IMR-90 (cell line): ENCODE measurements around the gene ZNF420. TPM values are rescaled to one million over a fixed set of nuclear protein-coding genes. Genes with fewer than 3 reads are reported as not detected.

ENCODE experiments used
- ATAC-seq: fragments of 200-7000 bp; cut with Tn5 transposase; 2 replicates; pipeline ENCODE4 v1.9.1; 2020; ENCODE audit warnings: low read depth, mild to moderate bottlenecking, moderate library complexity
- BruUV-seq: library from RNA; stranded (reverse); fragments of 400-500 nt; replicated peaks from 2 replicates; lab custom pipeline; 2021; lab: Mats Ljungman, UMichigan
- CTCF ChIA-PET: fragments of 300-600 bp; formaldehyde crosslinking; extraction: SDS; loops from one replicate; lab custom pipeline; 2021; ENCODE audit warnings: antibody characterized with exemption; lab: Yijun Ruan, JAX
- POLR2A ChIA-PET: fragments of 300-600 bp; sonication (Branson Sonifier 250); formaldehyde crosslinking; loops from one replicate; lab custom pipeline; 2022; ENCODE audit warnings: antibody characterized with exemption; ENCODE audit not compliant: unreplicated experiment; lab: Charles Lee
- DNase-seq: peaks from one replicate; pipeline ENCODE4 v3.0.0; 2013
- H2AFZ ChIP-seq: replicated peaks from 2 replicates; pipeline ENCODE3; 2013; ENCODE audit warnings: low read length, mild to moderate bottlenecking; ENCODE audit not compliant: poor library complexity
- H2AK5ac ChIP-seq: 2 replicates; pipeline ENCODE4 v1.6.1; 2013; ENCODE audit warnings: low read depth, low read length, inconsistent platforms
- H2AK9ac ChIP-seq: replicated peaks from 2 replicates; pipeline ENCODE3; 2013; ENCODE audit warnings: mild to moderate bottlenecking, low read depth, low read length, moderate library complexity; ENCODE audit not compliant: poor library complexity
- H2BK120ac ChIP-seq: 2 replicates; pipeline ENCODE4 v1.6.1; 2013; ENCODE audit warnings: low read depth, low read length, inconsistent platforms
- H2BK15ac ChIP-seq: 3 replicates; pipeline ENCODE4 v1.6.1; 2013; ENCODE audit warnings: low read depth, low read length, inconsistent platforms
- H2BK20ac ChIP-seq: 2 replicates; pipeline ENCODE4 v1.6.1; 2013; ENCODE audit warnings: low read depth, mild to moderate bottlenecking, inconsistent platforms, low read length, moderate library complexity
- H2BK5ac ChIP-seq: 2 replicates; pipeline ENCODE4 v1.6.1; 2013; ENCODE audit warnings: mild to moderate bottlenecking, low read depth, low read length, inconsistent platforms; ENCODE audit not compliant: poor library complexity, severe bottlenecking
- H3K14ac ChIP-seq: replicated peaks from 2 replicates; pipeline ENCODE4 v1.6.1; 2013; ENCODE audit warnings: low read depth, low read length, inconsistent platforms
- H3K18ac ChIP-seq: 2 replicates; pipeline ENCODE4 v1.6.1; 2013; ENCODE audit warnings: low read depth, low read length, control low read depth
- H3K23ac ChIP-seq: 2 replicates; pipeline ENCODE4 v1.6.1; 2013; ENCODE audit warnings: low read depth, low read length, inconsistent platforms
- H3K27ac ChIP-seq: 2 replicates; pipeline ENCODE4 v1.5.1; 2013; ENCODE audit warnings: mild to moderate bottlenecking, control low read depth, low read length; ENCODE audit not compliant: insufficient read depth
- H3K27me3 ChIP-seq: 2 replicates; pipeline ENCODE4 v1.6.1; 2013; ENCODE audit warnings: low read length; ENCODE audit not compliant: control insufficient read depth, insufficient read depth
- H3K36me3 ChIP-seq: 2 replicates; pipeline ENCODE4 v1.6.1; 2013; ENCODE audit warnings: low read length, mixed read lengths; ENCODE audit not compliant: control insufficient read depth, insufficient read depth
- H3K4ac ChIP-seq: 2 replicates; pipeline ENCODE4 v1.6.1; 2013; ENCODE audit warnings: low read depth, low read length, inconsistent platforms
- H3K4me1 ChIP-seq: 2 replicates; pipeline ENCODE4 v1.6.1; 2013; ENCODE audit warnings: low read length, mixed read lengths; ENCODE audit not compliant: control insufficient read depth, insufficient read depth
- H3K4me2 ChIP-seq: 2 replicates; pipeline ENCODE4 v1.6.1; 2013; ENCODE audit warnings: low read depth, mild to moderate bottlenecking, control low read depth, low read length, moderate library complexity
- H3K4me3 ChIP-seq: 2 replicates; pipeline ENCODE4 v1.5.1; 2013; ENCODE audit warnings: low read depth, mild to moderate bottlenecking, control low read depth, low read length, moderate library complexity; ENCODE audit not compliant: insufficient read depth
- H3K56ac ChIP-seq: 2 replicates; pipeline ENCODE4 v1.6.1; 2013; ENCODE audit warnings: low read length, inconsistent platforms; ENCODE audit not compliant: insufficient read depth; ENCODE audit errors: extremely low read depth
- H3K79me1 ChIP-seq, 2 experiments: 2 replicates each; pipeline ENCODE4 v1.6.1; 2013; ENCODE audit warnings: low read length in 2 of 2, inconsistent platforms in 1 of 2, low read depth in 1 of 2
- H3K9ac ChIP-seq: 2 replicates; pipeline ENCODE4 v1.6.1; 2013; ENCODE audit warnings: low read depth, low read length, control low read depth
- H3K9me1 ChIP-seq: 2 replicates; pipeline ENCODE4 v1.6.1; 2013; ENCODE audit warnings: low read length, inconsistent platforms; ENCODE audit not compliant: insufficient read depth
- H3K9me3 ChIP-seq: 2 replicates; pipeline ENCODE4 v1.6.1; 2013; ENCODE audit warnings: low read length; ENCODE audit not compliant: control insufficient read depth, insufficient read depth
- H4K20me1 ChIP-seq: 2 replicates; pipeline ENCODE4 v1.6.1; 2013; ENCODE audit warnings: low read length, inconsistent platforms; ENCODE audit not compliant: insufficient read depth
- H4K5ac ChIP-seq: 2 replicates; pipeline ENCODE4 v1.6.1; 2013; ENCODE audit warnings: mild to moderate bottlenecking, low read depth, low read length, control low read depth
- H4K8ac ChIP-seq, 2 experiments: 2 replicates each; pipeline ENCODE4 v1.6.1; 2013; ENCODE audit warnings: low read depth in 2 of 2, low read length in 2 of 2, control low read depth in 1 of 2, inconsistent platforms in 1 of 2
- H4K91ac ChIP-seq: 2 replicates; pipeline ENCODE4 v1.6.1; 2013; ENCODE audit warnings: low read depth, low read length, inconsistent platforms; ENCODE audit not compliant: insufficient read depth
- CTCF ChIP-seq: conservative IDR thresholded peaks from 2 replicates; pipeline ENCODE4 v1.5.1; 2012; ENCODE audit warnings: mild to moderate bottlenecking, low read depth, low read length, improper control_type of control experiment
- SMC3 ChIP-seq: fragments of 150-350 bp; IDR thresholded peaks from 2 replicates; pipeline ENCODE4 v1.6.1; 2016; ENCODE audit warnings: low read depth, mild to moderate bottlenecking, antibody characterized with exemption, low read length, moderate library complexity
- WGBS, 2 experiments: methylation state at CpG; one replicate each; pipeline versions ENCODE4 v1.1.5 to v1.1.7; 2013; ENCODE audit warnings: missing lambda C conversion rate in 2 of 2; ENCODE audit not compliant: insufficient read length in 1 of 2; ENCODE audit errors: extremely low coverage in 2 of 2; 5-methylcytosine and 5-hydroxymethylcytosine counted together
- dilution Hi-C: fragments of 300-500 bp; cut with HindIII; formaldehyde crosslinking; loops from one replicate; pipeline ENCODE4 v1.14.3; 2018; ENCODE audit warnings: low sequenced_read_pairs; ENCODE audit not compliant: unreplicated experiment
- in situ Hi-C: fragments of 300-500 bp; cut with MboI; formaldehyde crosslinking; loops from 3 replicates; pipeline ENCODE4 v1.14.3; 2019; ENCODE audit warnings: low sequenced_read_pairs, inconsistent platforms, mixed read lengths
- intact Hi-C: fragments of 100-400 bp; cut with micrococcal nuclease; formaldehyde crosslinking; loops from 2 replicates; pipeline ENCODE4 v1.10.0; 2022
- polyA plus RNA-seq, 3 experiments: library from polyadenylated mRNA; depleted of rRNA; stranded (reverse); fragments of >200 nt; gene quantifications; 2 replicates each; pipeline ENCODE4 v1.2.3, GENCODE V29; 2012; ENCODE audit warnings: low replicate concordance in 1 of 3
- total RNA-seq: library from RNA; depleted of rRNA; stranded (reverse); fragments of >200 nt; gene quantifications from 2 replicates; pipeline ENCODE4 v1.2.3, GENCODE V29; 2012

ZNF420 gene
- total and polyA plus RNA-seq, 2 of the 4 experiments (the other 2 are of a cell fraction): 1.5 to 11.7 TPM

GRCh38 chr19:37128821-37129177 is 50.6 kb downstream of the ZNF420 start:
- no peak overlapping the region for H2BK120ac ChIP-seq
- ATAC-seq: no peak
- peaks cover 15% of the 10 kb centered on the region for H3K36me3 ChIP-seq
- H3K9me1 ChIP-seq: no peaks in the 10 kb centered on the region
- no peak overlapping the region for H3K23ac ChIP-seq
- CTCF ChIA-PET: no interaction called here
- H3K4me2 ChIP-seq: no peak overlapping the region
- TF ChIP-seq SMC3 (no peak), CTCF (no peak)
- no peak overlapping the region for H3K56ac ChIP-seq
- in situ Hi-C loops (no loop called here), dilution Hi-C loops (no loop called here), intact Hi-C loops (no loop called here)
- H3K27ac ChIP-seq: no peak overlapping the region
- no peak overlapping the region for H2AFZ ChIP-seq
- no peak overlapping the region for H3K9ac ChIP-seq
- H3K79me1 ChIP-seq: no peaks in the 10 kb centered on the region
- no peak overlapping the region for H4K5ac ChIP-seq
- POLR2A ChIA-PET: no interaction called here
- peaks cover 69% of the 10 kb centered on the region for H3K9me3 ChIP-seq
- BruUV-seq: no TSS peak
- DNase-seq: no peak
- H2BK5ac ChIP-seq: no peak overlapping the region
- H4K20me1 ChIP-seq: no peaks in the 10 kb centered on the region
- H3K4me1 ChIP-seq: no peaks in the 10 kb centered on the region
- no peak overlapping the region for H2BK20ac ChIP-seq
- H3K27me3 ChIP-seq: no peaks in the 10 kb centered on the region
- H3K4me3 ChIP-seq: no peak overlapping the region
- H3K18ac ChIP-seq: no peak overlapping the region
- no peak overlapping the region for H2AK5ac ChIP-seq
- no peak overlapping the region for H2AK9ac ChIP-seq
- no peak overlapping the region for H4K91ac ChIP-seq
- no peak overlapping the region for H2BK15ac ChIP-seq
- H4K8ac ChIP-seq: no peak overlapping the region
- no peak overlapping the region for H3K14ac ChIP-seq
- no CpG with 5 or more reads among the region's 3 CpGs for WGBS, 2 experiments
- no peak overlapping the region for H3K4ac ChIP-seq
